Gastroesophageal sphincter (tissue), 3 donors: ENCODE measurements around the gene NEUROD4.

Experiments used
- EP300 ChIP-seq: sonication (generic); formaldehyde crosslinking; IDR thresholded peaks from one replicate; pipeline ENCODE4 v1.6.1; 2017; ENCODE audit warnings: antibody characterized with exemption, mild to moderate bottlenecking
- POLR2A ChIP-seq, 2 donors: fragments of 450-650 bp; IDR thresholded peaks; one replicate each; pipeline ENCODE4 v1.6.1; 2017; ENCODE audit warnings: antibody characterized with exemption in 2 of 2, mild to moderate bottlenecking in 2 of 2, moderate library complexity in 1 of 2
- POLR2AphosphoS5 ChIP-seq: sonication (generic); formaldehyde crosslinking; IDR thresholded peaks from one replicate; pipeline ENCODE4 v1.6.1; 2017; ENCODE audit warnings: antibody characterized with exemption
- TF ChIP-seq, protein P1 (sequence below), 4 experiments: fragments of 200-600 bp in 2 of 4; fragments of 450-650 bp in 2 of 4; sonication (generic) in 1 of 4; IDR thresholded peaks; one replicate each; pipeline ENCODE4 v1.5.1; 2017 to 2019; ENCODE audit warnings: antibody characterized with exemption in 4 of 4, mild to moderate bottlenecking in 2 of 4, moderate library complexity in 2 of 4

GRCh38 chr12:54970741-54971140 is 49.0 kb upstream of the NEUROD4 start:
- TF ChIP-seq, protein P1, sequence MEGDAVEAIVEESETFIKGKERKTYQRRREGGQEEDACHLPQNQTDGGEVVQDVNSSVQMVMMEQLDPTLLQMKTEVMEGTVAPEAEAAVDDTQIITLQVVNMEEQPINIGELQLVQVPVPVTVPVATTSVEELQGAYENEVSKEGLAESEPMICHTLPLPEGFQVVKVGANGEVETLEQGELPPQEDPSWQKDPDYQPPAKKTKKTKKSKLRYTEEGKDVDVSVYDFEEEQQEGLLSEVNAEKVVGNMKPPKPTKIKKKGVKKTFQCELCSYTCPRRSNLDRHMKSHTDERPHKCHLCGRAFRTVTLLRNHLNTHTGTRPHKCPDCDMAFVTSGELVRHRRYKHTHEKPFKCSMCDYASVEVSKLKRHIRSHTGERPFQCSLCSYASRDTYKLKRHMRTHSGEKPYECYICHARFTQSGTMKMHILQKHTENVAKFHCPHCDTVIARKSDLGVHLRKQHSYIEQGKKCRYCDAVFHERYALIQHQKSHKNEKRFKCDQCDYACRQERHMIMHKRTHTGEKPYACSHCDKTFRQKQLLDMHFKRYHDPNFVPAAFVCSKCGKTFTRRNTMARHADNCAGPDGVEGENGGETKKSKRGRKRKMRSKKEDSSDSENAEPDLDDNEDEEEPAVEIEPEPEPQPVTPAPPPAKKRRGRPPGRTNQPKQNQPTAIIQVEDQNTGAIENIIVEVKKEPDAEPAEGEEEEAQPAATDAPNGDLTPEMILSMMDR (IDR thresholded peaks at IDR 0.05), result no peak
- TF ChIP-seq POLR2AphosphoS5 (no peak), EP300 (no peak), POLR2A (IDR thresholded peaks at IDR 0.05) (no peak)
